ENCODE data around the gene JAK2. TPM values are rescaled to one million over a fixed set of nuclear protein-coding genes. Genes with fewer than 3 reads are reported as not detected.

Gene JAK2
- total and polyA plus RNA-seq, 2 of the 4 experiments (the other 2 are of a cell fraction): 2.3 to 6.1 TPM

DNA sequence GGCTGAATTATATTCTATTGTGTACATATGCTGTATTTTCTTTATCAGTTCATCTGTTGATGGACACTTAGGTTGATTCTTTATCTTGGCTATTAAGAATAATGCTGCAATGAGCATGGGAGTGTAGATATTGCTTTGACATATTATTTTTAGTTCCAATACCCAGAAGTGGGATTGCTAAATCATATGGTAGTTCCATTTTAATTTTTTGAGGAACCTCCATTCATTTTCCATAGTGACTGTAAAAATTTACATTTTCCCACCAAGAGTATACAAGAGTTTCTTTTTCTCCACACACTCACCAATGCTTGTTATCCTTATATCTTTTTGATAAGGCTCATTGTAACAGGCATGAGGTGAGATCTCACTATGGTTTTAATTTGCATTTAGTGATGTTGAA is 19.4 kb downstream of the JAK2 start:
- Histone ChIP-seq H3K18ac (ENCODE audit: low read depth, low read length) (no peak overlapping the region), H2BK120ac (ENCODE audit: low read depth, low read length) (no peak overlapping the region), H3K4ac (ENCODE audit: low read depth, low read length) (no peak overlapping the region), H2BK15ac (ENCODE audit: low read depth, low read length) (no peak overlapping the region), H3K4me1 (ENCODE audit: control insufficient read depth, insufficient read depth, low read length) (no peaks in the 10 kb centered on the region), H3K9me3 (ENCODE audit: control insufficient read depth, insufficient read depth, low read length) (no peaks in the 10 kb centered on the region), H3K79me1 (ENCODE audit: low read depth in 1 of 2, low read length in 2 of 2) (peaks cover 9 to 13% of the 10 kb centered on the region in 2 experiments), H2BK5ac (ENCODE audit: low read depth, low read length, poor library complexity, severe bottlenecking) (no peak overlapping the region), H3K27me3 (ENCODE audit: control insufficient read depth, insufficient read depth, low read length) (no peaks in the 10 kb centered on the region), H2AFZ (replicated peaks; ENCODE audit: low read length, poor library complexity) (no peak overlapping the region), H3K36me3 (ENCODE audit: control insufficient read depth, insufficient read depth, low read length) (no peaks in the 10 kb centered on the region), H3K27ac (ENCODE audit: insufficient read depth, low read length) (no peak overlapping the region), H3K4me2 (ENCODE audit: low read depth, low read length) (no peak overlapping the region), H2AK9ac (replicated peaks; ENCODE audit: low read depth, low read length, poor library complexity) (no peak overlapping the region), H3K23ac (ENCODE audit: low read depth, low read length) (no peak overlapping the region), H3K14ac (replicated peaks; ENCODE audit: low read depth, low read length) (no peak overlapping the region), H2BK20ac (ENCODE audit: low read depth, low read length) (no peak overlapping the region), H3K9me1 (ENCODE audit: insufficient read depth, low read length) (no peaks in the 10 kb centered on the region), H2AK5ac (ENCODE audit: low read depth, low read length) (no peak overlapping the region), H3K4me3 (ENCODE audit: insufficient read depth, low read depth, low read length) (no peak overlapping the region), H3K9ac (ENCODE audit: low read depth, low read length) (no peak overlapping the region), H4K5ac (ENCODE audit: low read depth, low read length) (no peak overlapping the region), H4K91ac (ENCODE audit: insufficient read depth, low read depth, low read length) (no peak overlapping the region), H4K20me1 (ENCODE audit: insufficient read depth, low read length) (no peaks in the 10 kb centered on the region), H3K56ac (ENCODE audit: extremely low read depth, insufficient read depth, low read length) (no peak overlapping the region), H4K8ac (ENCODE audit: low read depth in 2 of 2, low read length in 2 of 2) (no peak overlapping the region)
- no TSS peak for BruUV-seq (replicated peaks)
- POLR2A ChIA-PET (ENCODE audit: unreplicated experiment): no interaction called here
- intact Hi-C loops (cut with micrococcal nuclease): no loop called here
- DNase-seq (no peak), ATAC-seq (ENCODE audit: low read depth) (no peak)
- CTCF ChIA-PET: no interaction called here
- TF ChIP-seq MAZ (IDR thresholded peaks at IDR 0.05; ENCODE audit: borderline replicate concordance, low read depth, low read length): no peak
- TF ChIP-seq, protein P1, sequence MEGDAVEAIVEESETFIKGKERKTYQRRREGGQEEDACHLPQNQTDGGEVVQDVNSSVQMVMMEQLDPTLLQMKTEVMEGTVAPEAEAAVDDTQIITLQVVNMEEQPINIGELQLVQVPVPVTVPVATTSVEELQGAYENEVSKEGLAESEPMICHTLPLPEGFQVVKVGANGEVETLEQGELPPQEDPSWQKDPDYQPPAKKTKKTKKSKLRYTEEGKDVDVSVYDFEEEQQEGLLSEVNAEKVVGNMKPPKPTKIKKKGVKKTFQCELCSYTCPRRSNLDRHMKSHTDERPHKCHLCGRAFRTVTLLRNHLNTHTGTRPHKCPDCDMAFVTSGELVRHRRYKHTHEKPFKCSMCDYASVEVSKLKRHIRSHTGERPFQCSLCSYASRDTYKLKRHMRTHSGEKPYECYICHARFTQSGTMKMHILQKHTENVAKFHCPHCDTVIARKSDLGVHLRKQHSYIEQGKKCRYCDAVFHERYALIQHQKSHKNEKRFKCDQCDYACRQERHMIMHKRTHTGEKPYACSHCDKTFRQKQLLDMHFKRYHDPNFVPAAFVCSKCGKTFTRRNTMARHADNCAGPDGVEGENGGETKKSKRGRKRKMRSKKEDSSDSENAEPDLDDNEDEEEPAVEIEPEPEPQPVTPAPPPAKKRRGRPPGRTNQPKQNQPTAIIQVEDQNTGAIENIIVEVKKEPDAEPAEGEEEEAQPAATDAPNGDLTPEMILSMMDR (conservative IDR thresholded peaks at IDR 0.05; ENCODE audit: low read depth, low read length): no peak
- no peak for TF ChIP-seq BHLHE40 (IDR thresholded peaks at IDR 0.05; ENCODE audit: low read depth, low read length)
- TF ChIP-seq CHD1 (IDR thresholded peaks at IDR 0.05; ENCODE audit: low read depth, low read length): no peak
- TF ChIP-seq, protein P2, sequence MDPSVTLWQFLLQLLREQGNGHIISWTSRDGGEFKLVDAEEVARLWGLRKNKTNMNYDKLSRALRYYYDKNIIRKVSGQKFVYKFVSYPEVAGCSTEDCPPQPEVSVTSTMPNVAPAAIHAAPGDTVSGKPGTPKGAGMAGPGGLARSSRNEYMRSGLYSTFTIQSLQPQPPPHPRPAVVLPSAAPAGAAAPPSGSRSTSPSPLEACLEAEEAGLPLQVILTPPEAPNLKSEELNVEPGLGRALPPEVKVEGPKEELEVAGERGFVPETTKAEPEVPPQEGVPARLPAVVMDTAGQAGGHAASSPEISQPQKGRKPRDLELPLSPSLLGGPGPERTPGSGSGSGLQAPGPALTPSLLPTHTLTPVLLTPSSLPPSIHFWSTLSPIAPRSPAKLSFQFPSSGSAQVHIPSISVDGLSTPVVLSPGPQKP (IDR thresholded peaks at IDR 0.05; ENCODE audit: borderline replicate concordance, low read depth, low read length): no peak
- no peak for TF ChIP-seq MXI1 (IDR thresholded peaks at IDR 0.05; ENCODE audit: borderline replicate concordance, low read depth, low read length)
- TF ChIP-seq RCOR1 (IDR thresholded peaks at IDR 0.05; ENCODE audit: insufficient replicate concordance, low read length): no peak
- TF ChIP-seq SMC3 (IDR thresholded peaks at IDR 0.05; ENCODE audit: low read depth, low read length): no peak
- TF ChIP-seq CEBPB (IDR thresholded peaks at IDR 0.05; ENCODE audit: low read depth, low read length): no peak
- in situ Hi-C loops (cut with MboI; ENCODE audit: low sequenced_read_pairs): no loop called here
- dilution Hi-C loops (cut with HindIII; ENCODE audit: low sequenced_read_pairs, unreplicated experiment): no loop called here
